Thymus (tissue), 11 donors: ENCODE data around the gene NTRK1. TPM values are rescaled to one million over a fixed set of nuclear protein-coding genes. Genes with fewer than 3 reads are reported as not detected.

Experiments
- DNase-seq, 9 donors: peaks; one replicate each; pipeline ENCODE4 v3.0.0-alpha.2; 2013; ENCODE audit warnings: low spot score in 9 of 9, low read depth in 6 of 9, missing footprints in 1 of 9
- H3K27ac ChIP-seq, 2 donors: one replicate each; pipeline ENCODE4 v1.5.1; 2013; ENCODE audit warnings: control low read depth in 1 of 2, low read depth in 1 of 2, low read length in 1 of 2, mild to moderate bottlenecking in 1 of 2, moderate library complexity in 1 of 2
- H3K27me3 ChIP-seq, 2 donors: one replicate each; pipeline ENCODE4 v1.5.1; 2013; ENCODE audit warnings: low read length in 1 of 2; ENCODE audit not compliant: control insufficient read depth in 2 of 2, insufficient read depth in 1 of 2
- H3K36me3 ChIP-seq, 2 donors: one replicate each; pipeline ENCODE4 v1.5.1; 2013; ENCODE audit warnings: low read length in 1 of 2, mild to moderate bottlenecking in 1 of 2, moderate library complexity in 1 of 2; ENCODE audit not compliant: control insufficient read depth in 2 of 2, insufficient read depth in 2 of 2
- H3K4me1 ChIP-seq, 2 donors: one replicate each; pipeline ENCODE4 v1.5.1; 2013; ENCODE audit warnings: low read length in 2 of 2; ENCODE audit not compliant: control insufficient read depth in 2 of 2, insufficient read depth in 2 of 2
- H3K4me3 ChIP-seq, 2 donors: one replicate each; pipeline ENCODE4 v1.5.1; 2013; ENCODE audit warnings: low read length in 2 of 2, control low read depth in 1 of 2, mild to moderate bottlenecking in 1 of 2
- H3K9me3 ChIP-seq, 2 donors: one replicate each; pipeline ENCODE4 v1.5.1; 2013; ENCODE audit warnings: low read length in 1 of 2, mild to moderate bottlenecking in 1 of 2; ENCODE audit not compliant: control insufficient read depth in 2 of 2, insufficient read depth in 1 of 2
- WGBS: extraction: QIAGEN DNeasy Blood & Tissue Kit; methylation state at CpG from one replicate; pipeline ENCODE4 v1.1.7; 2013; 5-methylcytosine and 5-hydroxymethylcytosine counted together
- polyA plus RNA-seq: library from polyadenylated mRNA; stranded (reverse); fragments of 200-250 nt; gene quantifications from one replicate; pipeline ENCODE4 v1.2.3, GENCODE V29; 2013
- total RNA-seq: library from RNA; stranded (reverse); fragments of 120-200 nt; gene quantifications from one replicate; pipeline ENCODE4 v1.2.4, GENCODE V29; 2013
- donor health status: healthy.

Gene NTRK1
- total and polyA plus RNA-seq, 2 donors = 1.6 to 3.1 TPM

DNA sequence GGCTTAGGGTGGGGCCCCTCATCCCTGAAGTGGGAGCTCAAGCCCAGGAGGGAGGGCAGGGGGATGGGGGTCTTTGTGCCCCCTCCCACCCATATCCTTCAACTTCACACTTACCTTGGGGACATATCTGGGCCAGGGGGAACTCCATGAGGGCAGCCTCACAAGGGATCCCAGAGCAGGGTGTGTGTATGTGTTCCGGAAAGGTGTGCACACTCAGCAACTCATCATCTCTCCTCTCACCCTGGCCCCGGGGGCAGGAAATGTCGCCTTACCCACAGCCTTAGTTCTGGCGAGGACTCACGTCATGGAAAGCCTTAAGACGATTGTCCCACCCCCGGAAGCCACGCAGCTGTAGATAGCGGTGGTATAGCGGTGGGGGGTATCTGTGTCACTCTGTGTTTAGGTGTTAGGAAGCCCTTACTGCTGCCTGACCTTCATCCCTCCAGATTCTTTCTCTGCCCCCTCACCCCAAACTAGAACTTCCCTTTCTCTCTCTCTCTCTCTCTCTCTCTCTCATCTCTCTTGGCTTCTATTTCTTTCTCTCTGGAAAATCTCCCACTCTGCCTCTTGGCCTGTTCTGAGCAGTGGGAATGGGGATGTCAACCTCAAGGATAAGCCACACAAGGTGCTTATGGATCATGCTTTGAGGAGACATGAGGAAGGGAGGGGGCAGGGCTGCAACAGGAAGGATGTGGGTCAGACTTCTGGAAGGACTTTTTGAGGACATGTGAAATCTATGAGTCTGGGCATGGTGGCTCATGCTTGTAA lies 43.9 kb upstream of the NTRK1 start, which contains the start of gene SH2D2A:
Gene SH2D2A, minus strand, starts transcription at position 288 of the 768 bp plus-strand sequence. Its CDS starts 140 bp downstream, at position 148.
- Histone ChIP-seq H3K4me1 (peaks cover 29 to 47% of the 10 kb centered on the region in 2 donors), H3K27me3 (no peaks in the 10 kb centered on the region), H3K9me3 (no peaks in the 10 kb centered on the region), H3K36me3 (peaks cover 13 to 14% of the 10 kb centered on the region in 2 donors), H3K27ac (peak within 1 kb of the TSS; percentile 93 to 98), H3K4me3 (peak within 1 kb of the TSS; percentile 64 to 71)
- DNase-seq = peak; percentile 84 to 99 (median 97)
- WGBS = 1% methylated on average over 10 of the region's 10 CpGs

DNA sequence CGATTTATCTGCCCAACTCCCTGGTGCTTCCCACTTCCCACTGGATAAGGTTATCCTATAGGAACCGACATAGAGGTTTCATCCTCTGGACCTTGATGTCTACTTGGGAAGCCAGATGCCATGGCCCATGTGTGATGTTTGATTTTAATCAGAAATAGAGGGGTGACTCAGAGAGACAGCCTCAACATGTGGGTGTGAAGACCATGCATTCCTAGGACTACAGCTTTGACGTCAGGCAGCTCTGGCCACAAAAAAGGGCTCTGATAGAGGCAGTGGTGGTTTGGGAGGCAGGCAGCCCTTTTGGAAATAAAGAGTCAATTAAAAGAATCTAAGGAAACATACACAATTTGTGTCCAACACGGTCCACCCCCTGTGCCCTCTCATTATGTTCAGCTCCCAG lies 38.9 kb upstream of the NTRK1 start:
- Histone ChIP-seq H3K36me3 (no peaks in the 10 kb centered on the region), H3K4me3 (no peak overlapping the region), H3K27ac (no peak overlapping the region), H3K4me1 (peaks cover 3 to 7% of the 10 kb centered on the region in 2 donors), H3K27me3 (peaks cover 0 to 6% of the 10 kb centered on the region in 2 donors), H3K9me3 (no peaks in the 10 kb centered on the region)
- WGBS = 77% methylated on average over 4 of the region's 4 CpGs
- no peak for DNase-seq

GRCh38 chr1:156822680-156823079 lies 38.0 kb upstream of the NTRK1 start:
- Histone ChIP-seq H3K36me3 (no peaks in the 10 kb centered on the region), H3K4me1 (no peaks in the 10 kb centered on the region), H3K27me3 (peaks cover 0 to 6% of the 10 kb centered on the region in 2 donors), H3K27ac (no peak overlapping the region), H3K9me3 (no peaks in the 10 kb centered on the region), H3K4me3 (no peak overlapping the region)
- DNase-seq = no peak
- 90% methylated on average over 1 of the region's 1 CpG for WGBS

DNA sequence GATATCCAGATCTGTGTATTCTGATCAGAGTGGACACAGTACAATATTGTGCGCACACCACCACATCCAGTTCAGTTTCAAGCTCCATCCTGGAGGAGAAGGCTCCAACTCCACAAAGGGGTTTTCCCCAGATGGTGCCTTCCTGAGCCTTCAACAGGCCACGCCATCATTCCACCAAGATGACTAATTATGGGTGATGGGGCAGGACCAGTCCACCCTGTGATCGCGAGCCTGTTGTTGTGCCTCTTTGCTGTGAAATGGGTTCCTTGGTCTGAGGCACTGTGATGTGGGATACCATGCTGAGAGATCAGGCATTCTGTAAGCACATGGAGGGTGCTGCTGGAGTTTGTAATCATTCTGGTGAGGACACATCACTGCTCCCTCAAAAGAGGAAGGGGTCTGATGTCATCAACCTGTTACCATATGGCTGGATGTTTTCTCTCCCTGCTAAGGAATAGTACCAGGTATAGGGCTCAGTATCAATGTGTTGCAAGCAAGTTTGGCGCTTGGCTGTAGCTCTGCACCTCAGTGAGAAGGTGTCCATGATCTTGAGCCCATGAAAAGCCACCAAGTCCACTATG lies 37.4 kb upstream of the NTRK1 start:
- no peak for DNase-seq
- H3K9me3 ChIP-seq = no peaks in the 10 kb centered on the region
- H3K27ac ChIP-seq = no peak overlapping the region
- H3K27me3 ChIP-seq = peaks cover 0 to 8% of the 10 kb centered on the region in 2 donors
- 97% methylated on average over 5 of the region's 5 CpGs for whole genome bisulfite sequencing
- no peaks in the 10 kb centered on the region for H3K36me3 ChIP-seq
- H3K4me1 ChIP-seq = no peaks in the 10 kb centered on the region
- no peak overlapping the region for H3K4me3 ChIP-seq

GRCh38 chr1:156826630-156827029 lies 34.0 kb upstream of the NTRK1 start:
- Histone ChIP-seq H3K27me3 (peaks cover 0 to 27% of the 10 kb centered on the region in 2 donors), H3K36me3 (no peaks in the 10 kb centered on the region), H3K27ac (no peak overlapping the region), H3K4me3 (no peak overlapping the region), H3K9me3 (no peaks in the 10 kb centered on the region), H3K4me1 (no peaks in the 10 kb centered on the region)
- 94% methylated on average over 1 of the region's 1 CpG for WGBS
- DNase-seq = no peak

GRCh38 chr1:156828400-156829124 lies 32.1 kb upstream of the NTRK1 start:
- H3K36me3 ChIP-seq = no peaks in the 10 kb centered on the region
- H3K27me3 ChIP-seq = peaks cover 0 to 38% of the 10 kb centered on the region in 2 donors
- H3K4me1 ChIP-seq = peaks cover 0 to 3% of the 10 kb centered on the region in 2 donors
- 85% methylated on average over 18 of the region's 18 CpGs for WGBS
- H3K27ac ChIP-seq = no peak overlapping the region
- no peak overlapping the region for H3K4me3 ChIP-seq
- no peak for DNase-seq
- no peaks in the 10 kb centered on the region for H3K9me3 ChIP-seq

- no peak overlapping the region for H3K4me3 ChIP-seq
- 88% methylated on average over 5 of the region's 5 CpGs for WGBS
- DNase-seq = no peak
- peaks cover 0 to 71% of the 10 kb centered on the region in 2 donors for H3K27me3 ChIP-seq
- H3K9me3 ChIP-seq = no peaks in the 10 kb centered on the region
- no peaks in the 10 kb centered on the region for H3K36me3 ChIP-seq
- peaks cover 0 to 11% of the 10 kb centered on the region in 2 donors for H3K4me1 ChIP-seq
- no peak overlapping the region for H3K27ac ChIP-seq
Observed at GRCh38 chr1:156832434-156832833, 28.2 kb upstream of the NTRK1 start.

GRCh38 chr1:156833603-156834002 lies 27.1 kb upstream of the NTRK1 start:
- H3K4me3 ChIP-seq = no peak overlapping the region
- H3K9me3 ChIP-seq = no peaks in the 10 kb centered on the region
- H3K27ac ChIP-seq = no peak overlapping the region
- WGBS = 26% methylated on average over 2 of the region's 2 CpGs
- H3K4me1 ChIP-seq = peaks cover 0 to 11% of the 10 kb centered on the region in 2 donors
- no peaks in the 10 kb centered on the region for H3K36me3 ChIP-seq
- peak in 3 of 9 donors; percentile 45 to 76 (median 60) for DNase-seq
- H3K27me3 ChIP-seq = peaks cover 0 to 78% of the 10 kb centered on the region in 2 donors

GRCh38 chr1:156834322-156834721 lies 26.3 kb upstream of the NTRK1 start:
- H3K27ac ChIP-seq = no peak overlapping the region
- H3K4me1 ChIP-seq = peaks cover 0 to 11% of the 10 kb centered on the region in 2 donors
- DNase-seq = no peak
- 92% methylated on average over 3 of the region's 3 CpGs for WGBS
- no peak overlapping the region for H3K4me3 ChIP-seq
- no peaks in the 10 kb centered on the region for H3K36me3 ChIP-seq
- no peaks in the 10 kb centered on the region for H3K9me3 ChIP-seq
- H3K27me3 ChIP-seq = peaks cover 0 to 79% of the 10 kb centered on the region in 2 donors
